HL-60 (cell line): Measurements from ENCODE around the gene GRID1.

Experiments
- DNase-seq, 2 experiments: peaks; one replicate each; pipeline ENCODE4 v3.0.0-alpha.2; 2010 to 2020; ENCODE audit warnings: low read depth in 1 of 2, low spot score in 1 of 2
- H3K27ac ChIP-seq: fragments of 250-450 bp; sonication (Bioruptor Pico); replicated peaks from 2 replicates; pipeline ENCODE4 v1.5.1; 2020; ENCODE audit warnings: mild to moderate bottlenecking, moderate library complexity
- H3K27me3 ChIP-seq: fragments of 250-450 bp; sonication (Bioruptor Pico); 2 replicates; pipeline ENCODE4 v1.5.1; 2021; ENCODE audit warnings: mild to moderate bottlenecking, moderate library complexity; ENCODE audit not compliant: insufficient read depth, poor library complexity, severe bottlenecking
- H3K4me3 ChIP-seq: replicated peaks from 2 replicates; pipeline ENCODE4 v1.5.1; 2011; ENCODE audit warnings: mild to moderate bottlenecking, control low read depth, low read length; ENCODE audit not compliant: insufficient read depth
- GABPA ChIP-seq: IDR thresholded peaks from 2 replicates; pipeline ENCODE4 v1.6.1; 2012; ENCODE audit warnings: low read depth
- POLR2AphosphoS5 ChIP-seq: IDR thresholded peaks from 2 replicates; pipeline ENCODE4 v1.6.1; 2012; ENCODE audit warnings: low read depth
- SPI1 ChIP-seq: IDR thresholded peaks from 2 replicates; pipeline ENCODE4 v1.6.1; 2012; ENCODE audit warnings: low read depth, mild to moderate bottlenecking, borderline replicate concordance
- TF ChIP-seq, protein P1 (sequence below): IDR thresholded peaks from one replicate; pipeline ENCODE4 v1.5.1; 2011; ENCODE audit warnings: low read length, control low read depth, inconsistent platforms; ENCODE audit not compliant: insufficient read depth
- TF ChIP-seq, protein P2 (sequence below): IDR thresholded peaks from 2 replicates; pipeline ENCODE4 v1.6.1; 2012; ENCODE audit warnings: low read depth; ENCODE audit not compliant: insufficient replicate concordance

Gene GRID1

DNA sequence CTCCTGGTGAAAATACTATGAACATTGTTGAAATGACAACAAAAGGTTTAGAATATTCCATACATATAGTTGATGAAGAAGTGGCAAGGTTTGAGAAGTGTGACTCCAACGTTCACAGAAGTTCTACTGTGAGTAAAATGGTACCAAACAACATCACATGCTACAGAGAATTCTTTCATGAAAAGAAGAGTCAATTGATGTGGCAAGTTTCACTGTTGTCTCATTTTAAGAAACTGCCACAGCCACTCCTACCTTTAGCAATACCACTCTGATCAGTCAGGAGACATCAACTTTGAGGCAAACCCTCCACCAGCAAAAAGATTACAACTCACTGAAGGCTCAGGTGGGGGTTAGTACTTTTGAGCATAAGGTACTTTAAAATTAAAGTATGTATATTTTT, 693.3 kb downstream of the GRID1 start:
- DNase-seq: no peak
- Histone ChIP-seq H3K4me3 (no peak overlapping the region), H3K27ac (no peak overlapping the region), H3K27me3 (no peaks in the 10 kb centered on the region)
- TF ChIP-seq, protein P1, sequence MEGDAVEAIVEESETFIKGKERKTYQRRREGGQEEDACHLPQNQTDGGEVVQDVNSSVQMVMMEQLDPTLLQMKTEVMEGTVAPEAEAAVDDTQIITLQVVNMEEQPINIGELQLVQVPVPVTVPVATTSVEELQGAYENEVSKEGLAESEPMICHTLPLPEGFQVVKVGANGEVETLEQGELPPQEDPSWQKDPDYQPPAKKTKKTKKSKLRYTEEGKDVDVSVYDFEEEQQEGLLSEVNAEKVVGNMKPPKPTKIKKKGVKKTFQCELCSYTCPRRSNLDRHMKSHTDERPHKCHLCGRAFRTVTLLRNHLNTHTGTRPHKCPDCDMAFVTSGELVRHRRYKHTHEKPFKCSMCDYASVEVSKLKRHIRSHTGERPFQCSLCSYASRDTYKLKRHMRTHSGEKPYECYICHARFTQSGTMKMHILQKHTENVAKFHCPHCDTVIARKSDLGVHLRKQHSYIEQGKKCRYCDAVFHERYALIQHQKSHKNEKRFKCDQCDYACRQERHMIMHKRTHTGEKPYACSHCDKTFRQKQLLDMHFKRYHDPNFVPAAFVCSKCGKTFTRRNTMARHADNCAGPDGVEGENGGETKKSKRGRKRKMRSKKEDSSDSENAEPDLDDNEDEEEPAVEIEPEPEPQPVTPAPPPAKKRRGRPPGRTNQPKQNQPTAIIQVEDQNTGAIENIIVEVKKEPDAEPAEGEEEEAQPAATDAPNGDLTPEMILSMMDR: no peak
- TF ChIP-seq GABPA: no peak
- TF ChIP-seq, protein P2, sequence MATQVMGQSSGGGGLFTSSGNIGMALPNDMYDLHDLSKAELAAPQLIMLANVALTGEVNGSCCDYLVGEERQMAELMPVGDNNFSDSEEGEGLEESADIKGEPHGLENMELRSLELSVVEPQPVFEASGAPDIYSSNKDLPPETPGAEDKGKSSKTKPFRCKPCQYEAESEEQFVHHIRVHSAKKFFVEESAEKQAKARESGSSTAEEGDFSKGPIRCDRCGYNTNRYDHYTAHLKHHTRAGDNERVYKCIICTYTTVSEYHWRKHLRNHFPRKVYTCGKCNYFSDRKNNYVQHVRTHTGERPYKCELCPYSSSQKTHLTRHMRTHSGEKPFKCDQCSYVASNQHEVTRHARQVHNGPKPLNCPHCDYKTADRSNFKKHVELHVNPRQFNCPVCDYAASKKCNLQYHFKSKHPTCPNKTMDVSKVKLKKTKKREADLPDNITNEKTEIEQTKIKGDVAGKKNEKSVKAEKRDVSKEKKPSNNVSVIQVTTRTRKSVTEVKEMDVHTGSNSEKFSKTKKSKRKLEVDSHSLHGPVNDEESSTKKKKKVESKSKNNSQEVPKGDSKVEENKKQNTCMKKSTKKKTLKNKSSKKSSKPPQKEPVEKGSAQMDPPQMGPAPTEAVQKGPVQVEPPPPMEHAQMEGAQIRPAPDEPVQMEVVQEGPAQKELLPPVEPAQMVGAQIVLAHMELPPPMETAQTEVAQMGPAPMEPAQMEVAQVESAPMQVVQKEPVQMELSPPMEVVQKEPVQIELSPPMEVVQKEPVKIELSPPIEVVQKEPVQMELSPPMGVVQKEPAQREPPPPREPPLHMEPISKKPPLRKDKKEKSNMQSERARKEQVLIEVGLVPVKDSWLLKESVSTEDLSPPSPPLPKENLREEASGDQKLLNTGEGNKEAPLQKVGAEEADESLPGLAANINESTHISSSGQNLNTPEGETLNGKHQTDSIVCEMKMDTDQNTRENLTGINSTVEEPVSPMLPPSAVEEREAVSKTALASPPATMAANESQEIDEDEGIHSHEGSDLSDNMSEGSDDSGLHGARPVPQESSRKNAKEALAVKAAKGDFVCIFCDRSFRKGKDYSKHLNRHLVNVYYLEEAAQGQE: no peak
- no peak for TF ChIP-seq SPI1
- TF ChIP-seq POLR2AphosphoS5: no peak

DNA sequence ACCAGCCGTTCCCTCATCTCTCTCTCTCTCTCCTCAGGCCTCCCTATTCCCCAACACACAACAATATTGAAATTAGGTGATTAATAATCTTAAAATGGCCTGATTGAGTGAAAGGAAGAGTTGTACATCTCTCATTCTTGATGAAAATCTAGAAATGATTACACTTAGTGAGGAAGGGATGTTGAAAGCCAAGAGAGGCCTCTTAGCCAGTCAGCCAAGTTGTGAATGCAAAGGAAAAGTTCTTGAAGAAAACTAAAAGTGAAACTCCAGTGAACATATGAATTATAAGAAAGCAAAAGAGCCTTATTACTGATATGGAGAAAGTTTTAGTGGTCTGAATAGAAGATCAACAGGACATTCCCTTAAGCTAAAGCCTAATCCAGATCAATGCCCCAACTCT, 695.1 kb downstream of the GRID1 start:
- Histone ChIP-seq H3K4me3 (no peak overlapping the region), H3K27me3 (no peaks in the 10 kb centered on the region), H3K27ac (no peak overlapping the region)
- no peak for DNase-seq
- TF ChIP-seq, protein P2: no peak
- TF ChIP-seq, protein P1: no peak
- no peak for TF ChIP-seq POLR2AphosphoS5
- TF ChIP-seq GABPA: no peak
- no peak for TF ChIP-seq SPI1

DNA sequence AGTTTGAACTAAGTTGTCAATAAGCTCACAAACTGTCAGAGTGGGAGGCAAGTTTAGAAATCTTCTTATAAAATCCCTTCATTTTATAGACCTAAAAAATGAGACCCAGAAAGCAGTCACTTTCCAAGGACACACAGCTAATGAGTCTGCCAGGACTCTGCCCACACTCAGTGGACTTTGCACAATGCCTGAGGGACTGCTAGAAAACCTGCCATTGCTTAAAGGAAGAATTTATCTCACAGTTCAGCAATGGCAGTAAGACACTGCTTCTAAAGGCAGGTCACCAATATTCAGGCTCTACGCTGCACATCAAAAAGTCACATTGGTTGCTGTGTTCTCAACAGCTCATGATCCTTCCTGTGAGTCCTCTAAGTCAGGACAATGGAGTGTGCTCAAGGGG, 698.1 kb downstream of the GRID1 start:
- H3K27me3 ChIP-seq: no peaks in the 10 kb centered on the region
- H3K4me3 ChIP-seq: no peak overlapping the region
- DNase-seq: no peak
- H3K27ac ChIP-seq: no peak overlapping the region
- no peak for TF ChIP-seq POLR2AphosphoS5
- TF ChIP-seq, protein P1: no peak
- TF ChIP-seq, protein P2: no peak
